Endothelial cell of umbilical vein (primary cell): ENCODE results near the gene SNX33.

Experiments
- CTCF ChIP-seq, 2 donors: IDR thresholded peaks; 1 replicate in 1 of 2; 2 replicates in 1 of 2; pipeline ENCODE4 v1.5.1; 2011; ENCODE audit warnings: low read length in 2 of 2, mild to moderate bottlenecking in 2 of 2, moderate library complexity in 2 of 2, control low read depth in 1 of 2, inconsistent platforms in 1 of 2, low read depth in 1 of 2; ENCODE audit not compliant: insufficient read depth in 1 of 2; ENCODE audit errors: extremely low read depth in 1 of 2
- POLR2A ChIP-seq: IDR thresholded peaks from 2 replicates; pipeline ENCODE4 v1.6.1; 2012; ENCODE audit warnings: low read depth, mild to moderate bottlenecking, control low read depth, low read length

GRCh38 chr15:75682181-75683135 is 34.7 kb downstream of the SNX33 start:
- TF ChIP-seq CTCF (IDR thresholded peaks at IDR 0.05; ENCODE audit: extremely low read depth in 1 of 2, insufficient read depth in 1 of 2, low read depth in 1 of 2, low read length in 2 of 2) (no peak), POLR2A (no peak)
